22Rv1 (cell line): ENCODE measurements around the gene AGA.

ENCODE experiments used
- CTCF ChIP-seq: fragments of 450-650 bp; IDR thresholded peaks from 2 replicates; pipeline ENCODE4 v1.5.1; 2017; ENCODE audit warnings: mild to moderate bottlenecking
- ZFX ChIP-seq: fragments of 450-650 bp; IDR thresholded peaks from 2 replicates; pipeline ENCODE4 v1.6.1; 2017; ENCODE audit warnings: antibody characterized with exemption, borderline replicate concordance

DNA sequence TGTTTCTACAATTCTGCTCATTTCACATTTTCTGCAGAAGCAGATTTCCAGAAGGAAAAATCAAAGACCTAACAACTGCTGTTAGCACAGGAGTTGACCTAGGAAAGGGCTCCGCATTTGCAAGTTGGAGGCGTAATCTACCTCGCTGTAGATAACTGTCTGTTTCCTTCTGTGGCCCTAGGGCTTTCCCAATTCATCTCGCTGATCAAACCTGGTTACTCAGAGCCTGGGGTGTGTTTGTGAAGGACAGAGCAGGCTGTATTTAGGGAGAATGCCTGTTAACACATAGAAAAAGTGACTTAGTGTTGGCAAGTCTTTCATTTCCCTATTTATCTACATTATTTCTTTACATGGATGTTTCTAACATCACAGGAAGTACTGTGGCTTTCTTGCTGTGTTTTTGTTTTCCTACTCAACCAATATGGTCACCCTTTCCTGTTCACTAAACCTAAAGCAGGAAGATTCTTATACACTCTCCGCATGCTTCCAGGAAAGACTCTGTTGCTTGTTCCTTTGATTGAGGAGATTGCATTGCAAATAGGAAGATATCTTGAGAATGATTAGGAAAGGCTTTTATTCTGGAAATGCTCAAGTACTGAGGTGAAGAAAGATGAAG is 40.5 kb downstream of the AGA start:
- TF ChIP-seq CTCF (no peak), ZFX (no peak)
